Activated B cell treated with CpG ODN at 0.5 μM for 24 hours (primary cell): ENCODE results near the gene RPL15. TPM values are rescaled to one million over a fixed set of nuclear protein-coding genes. Genes with fewer than 3 reads are reported as not detected.

ENCODE experiments used
- ATAC-seq: fragments of 200-7000 bp; cut with Tn5 transposase; one replicate; pipeline ENCODE4 v1.10.0; 2021; ENCODE audit warnings: low read depth, mild to moderate bottlenecking, moderate library complexity
- CTCF ChIA-PET: fragments of 350-600 bp; sonication (Branson Sonifier 250); formaldehyde crosslinking; loops from one replicate; lab custom pipeline; 2021; ENCODE audit warnings: antibody characterized with exemption; lab: Charles Lee
- POLR2A ChIA-PET: fragments of 350-600 bp; sonication (Branson Sonifier 250); formaldehyde crosslinking; loops from one replicate; lab custom pipeline; 2021; ENCODE audit warnings: antibody characterized with exemption; lab: Charles Lee
- DNase-seq: peaks from one replicate; pipeline ENCODE4 v3.0.0; 2022
- H3K27ac Mint-ChIP-seq: one replicate; pipeline ENCODE4 v1.8.0; 2020; ENCODE audit warnings: mixed read lengths
- H3K27me3 Mint-ChIP-seq: one replicate; pipeline ENCODE4 v1.8.0; 2021; ENCODE audit warnings: mixed read lengths
- H3K36me3 Mint-ChIP-seq: one replicate; pipeline ENCODE4 v1.8.0; 2021; ENCODE audit warnings: low read depth, mixed read lengths
- H3K4me1 Mint-ChIP-seq: one replicate; pipeline ENCODE4 v1.8.0; 2021; ENCODE audit warnings: mixed read lengths
- H3K4me3 Mint-ChIP-seq: one replicate; pipeline ENCODE4 v1.8.0; 2020; ENCODE audit warnings: mild to moderate bottlenecking, mixed read lengths
- H3K9me3 Mint-ChIP-seq: one replicate; pipeline ENCODE4 v1.8.0; 2020; ENCODE audit warnings: mixed read lengths
- intact Hi-C: fragments of 100-400 bp; cut with micrococcal nuclease; formaldehyde crosslinking; loops from one replicate; pipeline ENCODE4 v1.15.1; 2024
- total RNA-seq: library from RNA; stranded (reverse); gene quantifications from 2 replicates; pipeline ENCODE4 v1.2.3, GENCODE V29; 2022
- TF ChIP-seq, protein P1 (sequence below): fragments of 200-600 bp; IDR thresholded peaks from one replicate; pipeline ENCODE4 v1.8.0; 2022; ENCODE audit warnings: antibody characterized with exemption, mild to moderate bottlenecking

The RPL15 gene
- total RNA-seq, 1 donor from 2014 or later: 2,710 TPM

DNA sequence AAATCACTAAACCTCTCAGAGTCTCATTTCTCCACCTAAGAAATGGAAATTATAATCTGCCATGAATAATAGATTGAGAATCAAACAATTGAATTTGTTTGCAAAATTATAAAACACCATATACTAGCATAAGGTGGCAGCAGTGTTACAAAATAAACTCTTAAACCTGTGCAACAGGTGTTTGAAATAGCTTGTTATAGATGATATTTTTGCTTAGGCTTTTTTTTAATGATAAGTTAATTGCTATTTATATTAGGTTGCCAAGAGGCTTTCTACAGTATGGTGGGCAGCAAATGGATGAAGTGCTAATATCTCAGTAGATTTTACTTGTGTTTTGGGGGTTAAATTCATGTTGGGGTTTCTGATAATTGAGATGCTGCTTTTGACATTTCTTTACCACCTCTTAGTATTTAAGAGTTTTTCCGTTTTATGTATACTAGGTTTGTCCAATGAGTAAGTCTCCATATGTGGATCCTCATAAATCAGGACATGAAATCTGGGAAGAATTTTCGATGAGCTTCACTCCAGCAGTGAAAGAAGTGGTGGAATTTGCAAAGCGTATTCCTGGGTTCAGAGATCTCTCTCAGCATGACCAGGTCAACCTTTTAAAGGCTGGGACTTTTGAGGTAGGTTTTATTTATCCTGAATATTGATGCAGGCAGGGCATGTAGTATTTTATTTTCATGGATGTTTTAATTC lies 47.8 kb downstream of the RPL15 start:
- DNase-seq (no peak), ATAC-seq (no peak)
- no peak overlapping the region for H3K4me3 Mint-ChIP-seq
- peaks cover 85% of the 10 kb centered on the region for H3K36me3 Mint-ChIP-seq
- ChIA-PET POLR2A (no interaction called here), CTCF (no interaction called here)
- no peaks in the 10 kb centered on the region for H3K27me3 Mint-ChIP-seq
- H3K9me3 Mint-ChIP-seq: no peaks in the 10 kb centered on the region
- H3K4me1 Mint-ChIP-seq: no peaks in the 10 kb centered on the region
- H3K27ac Mint-ChIP-seq: no peak overlapping the region
- intact Hi-C loops: no loop called here
- TF ChIP-seq, protein P1, sequence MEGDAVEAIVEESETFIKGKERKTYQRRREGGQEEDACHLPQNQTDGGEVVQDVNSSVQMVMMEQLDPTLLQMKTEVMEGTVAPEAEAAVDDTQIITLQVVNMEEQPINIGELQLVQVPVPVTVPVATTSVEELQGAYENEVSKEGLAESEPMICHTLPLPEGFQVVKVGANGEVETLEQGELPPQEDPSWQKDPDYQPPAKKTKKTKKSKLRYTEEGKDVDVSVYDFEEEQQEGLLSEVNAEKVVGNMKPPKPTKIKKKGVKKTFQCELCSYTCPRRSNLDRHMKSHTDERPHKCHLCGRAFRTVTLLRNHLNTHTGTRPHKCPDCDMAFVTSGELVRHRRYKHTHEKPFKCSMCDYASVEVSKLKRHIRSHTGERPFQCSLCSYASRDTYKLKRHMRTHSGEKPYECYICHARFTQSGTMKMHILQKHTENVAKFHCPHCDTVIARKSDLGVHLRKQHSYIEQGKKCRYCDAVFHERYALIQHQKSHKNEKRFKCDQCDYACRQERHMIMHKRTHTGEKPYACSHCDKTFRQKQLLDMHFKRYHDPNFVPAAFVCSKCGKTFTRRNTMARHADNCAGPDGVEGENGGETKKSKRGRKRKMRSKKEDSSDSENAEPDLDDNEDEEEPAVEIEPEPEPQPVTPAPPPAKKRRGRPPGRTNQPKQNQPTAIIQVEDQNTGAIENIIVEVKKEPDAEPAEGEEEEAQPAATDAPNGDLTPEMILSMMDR: no peak

GRCh38 chr3:23966328-23966727 lies 49.4 kb downstream of the RPL15 start:
- DNase-seq: no peak
- Mint-ChIP-seq H3K9me3 (no peaks in the 10 kb centered on the region), H3K27me3 (no peaks in the 10 kb centered on the region), H3K27ac (no peak overlapping the region), H3K4me1 (no peaks in the 10 kb centered on the region), H3K4me3 (no peak overlapping the region), H3K36me3 (peaks cover 84% of the 10 kb centered on the region)
- ChIA-PET CTCF (no interaction called here), POLR2A (no interaction called here)
- TF ChIP-seq, protein P1: no peak
- no peak for ATAC-seq
- intact Hi-C loops: no loop called here

DNA sequence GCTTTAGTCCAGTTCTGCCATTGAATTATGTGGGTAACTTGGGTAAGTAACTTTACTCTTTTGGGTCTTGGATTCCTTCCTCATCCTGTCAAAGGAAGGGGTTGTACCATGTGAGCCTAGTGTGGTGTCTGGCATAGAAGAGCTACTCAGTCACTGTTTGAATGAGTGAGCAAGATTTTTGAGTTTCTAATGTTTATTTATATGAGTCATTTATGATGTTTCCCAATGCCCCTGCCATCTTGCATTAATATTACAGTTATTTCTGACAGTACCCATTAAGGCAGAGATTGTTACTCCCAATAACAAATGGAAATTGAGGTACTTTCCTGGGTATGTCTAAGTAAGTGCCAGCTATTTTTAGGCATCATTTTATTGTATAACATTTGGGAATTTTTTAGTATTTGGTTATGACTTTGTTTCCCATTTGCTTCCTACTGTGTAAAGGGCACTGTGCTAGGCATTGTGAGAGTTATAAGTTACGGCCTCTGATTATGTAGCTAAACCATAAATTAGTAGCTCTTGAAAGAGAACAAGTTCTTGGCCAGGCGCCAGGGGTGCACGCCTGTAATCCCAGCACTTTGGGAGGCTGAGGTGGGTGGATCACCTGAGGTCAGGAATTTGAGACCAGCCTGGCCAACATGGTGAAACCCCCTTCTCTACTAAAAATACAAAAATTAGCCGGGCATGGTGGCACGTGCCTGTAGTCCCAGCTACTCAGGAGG lies 51.7 kb downstream of the RPL15 start:
- TF ChIP-seq, protein P1: no peak
- no peak overlapping the region for H3K4me3 Mint-ChIP-seq
- no peak for DNase-seq
- H3K4me1 Mint-ChIP-seq: no peaks in the 10 kb centered on the region
- H3K36me3 Mint-ChIP-seq: peaks cover 78% of the 10 kb centered on the region
- ATAC-seq: no peak
- no peaks in the 10 kb centered on the region for H3K9me3 Mint-ChIP-seq
- no peaks in the 10 kb centered on the region for H3K27me3 Mint-ChIP-seq
- CTCF ChIA-PET: no interaction called here
- POLR2A ChIA-PET: no interaction called here
- no peak overlapping the region for H3K27ac Mint-ChIP-seq
- intact Hi-C loops: no loop called here

- intact Hi-C loops: no loop called here
- POLR2A ChIA-PET: interaction anchor here (0.6 kb wide), 1 partner anchor 243 kb away, joined by 5 read pairs; no protein-coding TSS in a partner anchor
- H3K4me1 Mint-ChIP-seq: no peaks in the 10 kb centered on the region
- DNase-seq (no peak), ATAC-seq (no peak)
- TF ChIP-seq, protein P1: no peak
- H3K9me3 Mint-ChIP-seq: no peaks in the 10 kb centered on the region
- no peaks in the 10 kb centered on the region for H3K27me3 Mint-ChIP-seq
- no peak overlapping the region for H3K27ac Mint-ChIP-seq
- CTCF ChIA-PET: interaction anchor here (1.2 kb wide), 1 partner anchor 81 kb away, joined by 3 read pairs; no protein-coding TSS in a partner anchor
- H3K36me3 Mint-ChIP-seq: peaks cover 73% of the 10 kb centered on the region
- H3K4me3 Mint-ChIP-seq: no peak overlapping the region
These were observed 52.5 kb downstream of the RPL15 start for GRCh38 chr3:23969393-23969792.

Other genes with a start within 250 kb of the RPL15 start
- gene UBE2E1, start 111.2 kb upstream of the RPL15 start, total RNA-seq: 79.9 and 85.2 TPM in 2 replicates
- gene NKIRAS1, start 142 bp upstream of the RPL15 start, total RNA-seq: 3.4 and 4.8 TPM in 2 replicates
- 20.6 and 25.0 TPM in 2 replicates for gene NR1D2, start 28.2 kb downstream of the RPL15 start, total RNA-seq